Mesendoderm (in vitro differentiated cells): ENCODE results near the gene IL26.

ENCODE experiments used
- DNase-seq: peaks from one replicate; pipeline ENCODE4 v3.0.0; 2013
- H2AK5ac ChIP-seq: 2 replicates; pipeline ENCODE4 v1.6.1; 2013; ENCODE audit warnings: low read length, inconsistent platforms
- H2BK120ac ChIP-seq: 2 replicates; pipeline ENCODE4 v1.6.1; 2013; ENCODE audit warnings: low read depth, mild to moderate bottlenecking, low read length, moderate library complexity, mixed read lengths
- H2BK15ac ChIP-seq: replicated peaks from 2 replicates; pipeline ENCODE4 v1.6.1; 2013; ENCODE audit warnings: low read depth, mild to moderate bottlenecking, moderate library complexity
- H2BK5ac ChIP-seq: 2 replicates; pipeline ENCODE4 v1.6.1; 2013; ENCODE audit warnings: low read length, inconsistent platforms
- H3K18ac ChIP-seq: 2 replicates; pipeline ENCODE4 v1.6.1; 2013; ENCODE audit warnings: mild to moderate bottlenecking, low read length, mixed read lengths
- H3K23ac ChIP-seq: one replicate; pipeline ENCODE4 v1.6.1; 2013; ENCODE audit warnings: low read length
- H3K27ac ChIP-seq: 2 replicates; pipeline ENCODE4 v1.5.1; 2013; ENCODE audit warnings: low read depth, mild to moderate bottlenecking, inconsistent platforms, low read length, moderate library complexity
- H3K27me3 ChIP-seq: 2 replicates; pipeline ENCODE4 v1.6.1; 2013; ENCODE audit warnings: low read length, control low read depth, mild to moderate bottlenecking, inconsistent platforms; ENCODE audit not compliant: insufficient read depth, poor library complexity
- H3K36me3 ChIP-seq: 2 replicates; pipeline ENCODE4 v1.6.1; 2013; ENCODE audit warnings: low read length, inconsistent platforms; ENCODE audit not compliant: control insufficient read depth, insufficient read depth
- H3K4ac ChIP-seq: one replicate; pipeline ENCODE4 v1.6.1; 2013; ENCODE audit warnings: low read depth, mild to moderate bottlenecking, low read length, moderate library complexity
- H3K4me1 ChIP-seq: 2 replicates; pipeline ENCODE4 v1.6.1; 2013; ENCODE audit warnings: low read depth, low read length, inconsistent platforms; ENCODE audit not compliant: control insufficient read depth
- H3K4me2 ChIP-seq: 2 replicates; pipeline ENCODE4 v1.6.1; 2013; ENCODE audit warnings: low read length
- H3K4me3 ChIP-seq: 2 replicates; pipeline ENCODE4 v1.5.1; 2013; ENCODE audit warnings: mild to moderate bottlenecking, low read length
- H3K56ac ChIP-seq: one replicate; pipeline ENCODE4 v1.6.1; 2013; ENCODE audit warnings: low read length
- H3K79me1 ChIP-seq: 2 replicates; pipeline ENCODE4 v1.6.1; 2013; ENCODE audit warnings: low read length, inconsistent platforms
- H3K79me2 ChIP-seq: 2 replicates; pipeline ENCODE4 v1.6.1; 2013; ENCODE audit warnings: mild to moderate bottlenecking, low read length; ENCODE audit not compliant: control insufficient read depth, insufficient read depth
- H3K9ac ChIP-seq: 2 replicates; pipeline ENCODE4 v1.6.1; 2013; ENCODE audit warnings: low read length, inconsistent platforms
- H4K5ac ChIP-seq: one replicate; pipeline ENCODE4 v1.6.1; 2013; ENCODE audit warnings: low read length
- H4K8ac ChIP-seq: one replicate; pipeline ENCODE4 v1.6.1; 2013; ENCODE audit warnings: low read depth, mild to moderate bottlenecking, control low read depth, low read length, moderate library complexity
- WGBS: extraction: QIAGEN DNeasy Blood & Tissue Kit; methylation state at CpG from one replicate; pipeline ENCODE4 v1.1.7; 2013; ENCODE audit warnings: low lambda C conversion rate, missing lambda C conversion rate; ENCODE audit not compliant: insufficient coverage; ENCODE audit errors: extremely low coverage; 5-methylcytosine and 5-hydroxymethylcytosine counted together

IL26 gene

GRCh38 chr12:68267892-68268396 is 42.3 kb upstream of the IL26 start:
- Histone ChIP-seq H3K27ac (no peak overlapping the region), H3K36me3 (no peaks in the 10 kb centered on the region), H3K4me3 (no peak overlapping the region), H2BK120ac (no peak overlapping the region), H3K18ac (no peak overlapping the region), H4K8ac (no peak overlapping the region), H3K79me2 (no peaks in the 10 kb centered on the region), H3K79me1 (no peaks in the 10 kb centered on the region), H3K4me2 (no peak overlapping the region), H3K27me3 (no peaks in the 10 kb centered on the region), H3K56ac (no peak overlapping the region), H2AK5ac (no peak overlapping the region), H2BK5ac (no peak overlapping the region), H2BK15ac (no peak overlapping the region), H3K4ac (no peak overlapping the region), H3K23ac (no peak overlapping the region), H4K5ac (no peak overlapping the region), H3K4me1 (no peaks in the 10 kb centered on the region), H3K9ac (no peak overlapping the region)
- no CpG with 5 or more reads among the region's 6 CpGs for WGBS
- DNase-seq: no peak

- Histone ChIP-seq H3K4me1 (no peaks in the 10 kb centered on the region), H3K27me3 (no peaks in the 10 kb centered on the region), H3K4me3 (no peak overlapping the region), H3K36me3 (no peaks in the 10 kb centered on the region), H3K4ac (no peak overlapping the region), H2AK5ac (no peak overlapping the region), H3K79me1 (no peaks in the 10 kb centered on the region), H4K8ac (no peak overlapping the region), H3K4me2 (no peak overlapping the region), H3K27ac (no peak overlapping the region), H3K9ac (no peak overlapping the region), H3K79me2 (no peaks in the 10 kb centered on the region), H3K56ac (no peak overlapping the region), H3K23ac (no peak overlapping the region), H4K5ac (no peak overlapping the region), H2BK120ac (no peak overlapping the region), H2BK5ac (no peak overlapping the region), H3K18ac (no peak overlapping the region), H2BK15ac (no peak overlapping the region)
- WGBS: no CpG with 5 or more reads among the region's 2 CpGs
- no peak for DNase-seq
Observed at GRCh38 chr12:68264857-68265256, 39.2 kb upstream of the IL26 start.

- H3K79me2 ChIP-seq: no peaks in the 10 kb centered on the region
- no peak overlapping the region for H3K27ac ChIP-seq
- H4K5ac ChIP-seq: no peak overlapping the region
- no peaks in the 10 kb centered on the region for H3K27me3 ChIP-seq
- no peak overlapping the region for H3K4ac ChIP-seq
- H3K56ac ChIP-seq: no peak overlapping the region
- no peak overlapping the region for H2BK15ac ChIP-seq
- no peak overlapping the region for H3K9ac ChIP-seq
- H3K36me3 ChIP-seq: no peaks in the 10 kb centered on the region
- no peak overlapping the region for H2BK5ac ChIP-seq
- H2BK120ac ChIP-seq: no peak overlapping the region
- no peak for DNase-seq
- no peak overlapping the region for H3K18ac ChIP-seq
- no peak overlapping the region for H3K4me3 ChIP-seq
- H3K79me1 ChIP-seq: no peaks in the 10 kb centered on the region
- H4K8ac ChIP-seq: no peak overlapping the region
- H2AK5ac ChIP-seq: no peak overlapping the region
- no peaks in the 10 kb centered on the region for H3K4me1 ChIP-seq
- no peak overlapping the region for H3K23ac ChIP-seq
- H3K4me2 ChIP-seq: no peak overlapping the region
- no CpG with 5 or more reads among the region's 7 CpGs for WGBS
Observed at GRCh38 chr12:68264158-68264855, 38.7 kb upstream of the IL26 start.

- Histone ChIP-seq H3K79me1 (no peaks in the 10 kb centered on the region), H3K36me3 (no peaks in the 10 kb centered on the region), H3K23ac (no peak overlapping the region), H3K27ac (no peak overlapping the region), H3K4me2 (no peak overlapping the region), H4K5ac (no peak overlapping the region), H2BK120ac (no peak overlapping the region), H3K27me3 (no peaks in the 10 kb centered on the region), H3K9ac (no peak overlapping the region), H3K79me2 (no peaks in the 10 kb centered on the region), H3K4me3 (no peak overlapping the region), H3K4me1 (no peaks in the 10 kb centered on the region), H3K18ac (no peak overlapping the region), H2BK15ac (no peak overlapping the region), H2BK5ac (no peak overlapping the region), H3K4ac (no peak overlapping the region), H2AK5ac (no peak overlapping the region), H4K8ac (no peak overlapping the region), H3K56ac (no peak overlapping the region)
- no CpG with 5 or more reads among the region's 1 CpG for WGBS
- no peak for DNase-seq
Observed at GRCh38 chr12:68263366-68263765, 37.8 kb upstream of the IL26 start.

GRCh38 chr12:68261896-68262295 is 36.3 kb upstream of the IL26 start:
- Histone ChIP-seq H3K56ac (no peak overlapping the region), H3K9ac (no peak overlapping the region), H4K5ac (no peak overlapping the region), H3K18ac (no peak overlapping the region), H3K36me3 (no peaks in the 10 kb centered on the region), H4K8ac (no peak overlapping the region), H3K4ac (no peak overlapping the region), H2AK5ac (no peak overlapping the region), H2BK5ac (no peak overlapping the region), H2BK15ac (no peak overlapping the region), H3K27ac (no peak overlapping the region), H2BK120ac (no peak overlapping the region), H3K79me1 (no peaks in the 10 kb centered on the region), H3K27me3 (no peaks in the 10 kb centered on the region), H3K4me3 (no peak overlapping the region), H3K79me2 (no peaks in the 10 kb centered on the region), H3K23ac (no peak overlapping the region), H3K4me1 (no peaks in the 10 kb centered on the region), H3K4me2 (no peak overlapping the region)
- no peak for DNase-seq

GRCh38 chr12:68260153-68260552 is 34.5 kb upstream of the IL26 start:
- Histone ChIP-seq H3K79me2 (no peaks in the 10 kb centered on the region), H3K56ac (no peak overlapping the region), H3K36me3 (no peaks in the 10 kb centered on the region), H3K27me3 (no peaks in the 10 kb centered on the region), H3K79me1 (no peaks in the 10 kb centered on the region), H2BK5ac (no peak overlapping the region), H4K5ac (no peak overlapping the region), H3K4ac (no peak overlapping the region), H3K9ac (no peak overlapping the region), H3K23ac (no peak overlapping the region), H3K27ac (no peak overlapping the region), H2BK120ac (no peak overlapping the region), H3K18ac (no peak overlapping the region), H4K8ac (no peak overlapping the region), H2AK5ac (no peak overlapping the region), H3K4me3 (no peak overlapping the region), H2BK15ac (no peak overlapping the region), H3K4me1 (no peaks in the 10 kb centered on the region), H3K4me2 (no peak overlapping the region)
- DNase-seq: no peak
- 100% methylated on average over 1 of the region's 3 CpGs for WGBS
